22Rv1 (cell line): ENCODE data around the gene KLHL18.

Experiments
- CTCF ChIP-seq: fragments of 450-650 bp; IDR thresholded peaks from 2 replicates; pipeline ENCODE4 v1.5.1; 2017; ENCODE audit warnings: mild to moderate bottlenecking
- ZFX ChIP-seq: fragments of 450-650 bp; IDR thresholded peaks from 2 replicates; pipeline ENCODE4 v1.6.1; 2017; ENCODE audit warnings: antibody characterized with exemption, borderline replicate concordance

- TF ChIP-seq CTCF (peak; percentile 23), ZFX (no peak)
These were observed 9.2 kb upstream of the KLHL18 start for GRCh38 chr3:47273564-47273963.
